ENCODE data around the gene GRIA1.

The GRIA1 gene

GRCh38 chr5:153749960-153750359, 259.5 kb downstream of the GRIA1 start:
- H3K79me1 ChIP-seq (ENCODE audit: low read length): no peaks in the 10 kb centered on the region
- H3K27ac ChIP-seq (ENCODE audit: low read depth, low read length): no peak overlapping the region
- no peak overlapping the region for H3K18ac ChIP-seq (ENCODE audit: low read length)
- no peak overlapping the region for H2BK12ac ChIP-seq (ENCODE audit: low read length)
- H3K9me3 ChIP-seq (ENCODE audit: insufficient read depth, low read depth, low read length): no peaks in the 10 kb centered on the region
- H4K91ac ChIP-seq (ENCODE audit: low read depth, low read length): no peak overlapping the region
- no peak overlapping the region for H3K23ac ChIP-seq (ENCODE audit: low read length)
- DNase-seq: no peak
- H2AFZ ChIP-seq (ENCODE audit: insufficient read depth, low read length, poor library complexity): no peak overlapping the region
- no peak overlapping the region for H2BK120ac ChIP-seq (ENCODE audit: insufficient read depth, low read length, poor library complexity)
- H3K14ac ChIP-seq (ENCODE audit: low read length): no peak overlapping the region
- no peak overlapping the region for H3K4me2 ChIP-seq (ENCODE audit: low read length)
- no peaks in the 10 kb centered on the region for H3K4me1 ChIP-seq (ENCODE audit: control insufficient read depth in 1 of 2, insufficient read depth in 2 of 2, low read length in 2 of 2)
- H3K4ac ChIP-seq (ENCODE audit: low read depth, low read length): no peak overlapping the region
- no peak overlapping the region for H4K12ac ChIP-seq (ENCODE audit: low read depth, low read length)
- H3K36me3 ChIP-seq (ENCODE audit: control insufficient read depth in 1 of 2, insufficient read depth in 2 of 2, low read length in 2 of 2): no peaks in the 10 kb centered on the region
- no peaks in the 10 kb centered on the region for H3K27me3 ChIP-seq (ENCODE audit: insufficient read depth, low read length)
- H2BK5ac ChIP-seq (ENCODE audit: low read depth, low read length, poor library complexity): no peak overlapping the region
- no peak overlapping the region for H4K8ac ChIP-seq (ENCODE audit: low read depth, low read length)
- no peaks in the 10 kb centered on the region for H3K79me2 ChIP-seq (ENCODE audit: control insufficient read depth, insufficient read depth, low read length, poor library complexity)
- no CpG with 5 or more reads among the region's 4 CpGs for WGBS (ENCODE audit: extremely low coverage, insufficient coverage, insufficient read length)
- H3K9ac ChIP-seq (ENCODE audit: low read length): no peak overlapping the region
- no peak overlapping the region for H3K4me3 ChIP-seq (ENCODE audit: low read depth, low read length)
- no peak overlapping the region for H2AK5ac ChIP-seq (ENCODE audit: low read length)

DNA sequence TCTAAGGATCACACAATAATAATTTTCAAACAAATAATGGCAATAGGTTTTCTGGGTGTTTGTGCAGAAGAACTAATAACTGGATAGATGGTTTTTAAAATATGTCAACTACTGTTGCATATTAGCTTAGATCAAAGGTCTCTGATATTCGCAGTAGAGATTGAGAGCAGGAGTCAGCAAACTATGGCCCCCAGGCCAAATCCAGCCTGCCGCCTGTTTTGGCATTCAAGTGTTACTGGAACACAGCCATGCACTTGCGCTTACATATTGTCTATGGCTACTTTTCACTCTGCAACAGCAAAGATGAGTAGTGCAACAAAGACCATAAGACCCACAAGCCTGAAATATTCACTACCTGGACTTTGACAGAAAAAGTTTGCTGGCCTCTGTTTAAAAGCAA, 260.8 kb downstream of the GRIA1 start:
- no peak overlapping the region for H2BK5ac ChIP-seq (ENCODE audit: low read depth, low read length, poor library complexity)
- H3K4me1 ChIP-seq (ENCODE audit: control insufficient read depth in 1 of 2, insufficient read depth in 2 of 2, low read length in 2 of 2): no peaks in the 10 kb centered on the region
- H3K14ac ChIP-seq (ENCODE audit: low read length): no peak overlapping the region
- no peak overlapping the region for H2AK5ac ChIP-seq (ENCODE audit: low read length)
- no peak overlapping the region for H2AFZ ChIP-seq (ENCODE audit: insufficient read depth, low read length, poor library complexity)
- H3K27me3 ChIP-seq (ENCODE audit: insufficient read depth, low read length): no peaks in the 10 kb centered on the region
- H3K4me2 ChIP-seq (ENCODE audit: low read length): no peak overlapping the region
- H3K9ac ChIP-seq (ENCODE audit: low read length): no peak overlapping the region
- H2BK12ac ChIP-seq (ENCODE audit: low read length): no peak overlapping the region
- H3K9me3 ChIP-seq (ENCODE audit: insufficient read depth, low read depth, low read length): no peaks in the 10 kb centered on the region
- no peak overlapping the region for H4K12ac ChIP-seq (ENCODE audit: low read depth, low read length)
- no peak overlapping the region for H3K4me3 ChIP-seq (ENCODE audit: low read depth, low read length)
- H2BK120ac ChIP-seq (ENCODE audit: insufficient read depth, low read length, poor library complexity): no peak overlapping the region
- no peak overlapping the region for H3K23ac ChIP-seq (ENCODE audit: low read length)
- DNase-seq: peak in 1 of 2 donors; percentile 22
- H3K4ac ChIP-seq (ENCODE audit: low read depth, low read length): no peak overlapping the region
- no peak overlapping the region for H4K91ac ChIP-seq (ENCODE audit: low read depth, low read length)
- no peaks in the 10 kb centered on the region for H3K79me1 ChIP-seq (ENCODE audit: low read length)
- H3K36me3 ChIP-seq (ENCODE audit: control insufficient read depth in 1 of 2, insufficient read depth in 2 of 2, low read length in 2 of 2): no peaks in the 10 kb centered on the region
- no peaks in the 10 kb centered on the region for H3K79me2 ChIP-seq (ENCODE audit: control insufficient read depth, insufficient read depth, low read length, poor library complexity)
- no peak overlapping the region for H4K8ac ChIP-seq (ENCODE audit: low read depth, low read length)
- no CpG with 5 or more reads among the region's 3 CpGs for WGBS (ENCODE audit: extremely low coverage, insufficient coverage, insufficient read length)
- no peak overlapping the region for H3K27ac ChIP-seq (ENCODE audit: low read depth, low read length)
- no peak overlapping the region for H3K18ac ChIP-seq (ENCODE audit: low read length)

- no peak overlapping the region for H2BK12ac ChIP-seq (ENCODE audit: low read length)
- H3K14ac ChIP-seq (ENCODE audit: low read length): no peak overlapping the region
- H2BK5ac ChIP-seq (ENCODE audit: low read depth, low read length, poor library complexity): no peak overlapping the region
- H4K8ac ChIP-seq (ENCODE audit: low read depth, low read length): no peak overlapping the region
- H3K18ac ChIP-seq (ENCODE audit: low read length): no peak overlapping the region
- no peak overlapping the region for H3K4me3 ChIP-seq (ENCODE audit: low read depth, low read length)
- no peak overlapping the region for H2AK5ac ChIP-seq (ENCODE audit: low read length)
- H3K4ac ChIP-seq (ENCODE audit: low read depth, low read length): no peak overlapping the region
- H3K79me1 ChIP-seq (ENCODE audit: low read length): no peaks in the 10 kb centered on the region
- H4K12ac ChIP-seq (ENCODE audit: low read depth, low read length): no peak overlapping the region
- H3K27me3 ChIP-seq (ENCODE audit: insufficient read depth, low read length): no peaks in the 10 kb centered on the region
- H3K23ac ChIP-seq (ENCODE audit: low read length): no peak overlapping the region
- no peak overlapping the region for H3K4me2 ChIP-seq (ENCODE audit: low read length)
- no peak for DNase-seq
- no peaks in the 10 kb centered on the region for H3K36me3 ChIP-seq (ENCODE audit: control insufficient read depth in 1 of 2, insufficient read depth in 2 of 2, low read length in 2 of 2)
- H3K4me1 ChIP-seq (ENCODE audit: control insufficient read depth in 1 of 2, insufficient read depth in 2 of 2, low read length in 2 of 2): no peaks in the 10 kb centered on the region
- no peaks in the 10 kb centered on the region for H3K79me2 ChIP-seq (ENCODE audit: control insufficient read depth, insufficient read depth, low read length, poor library complexity)
- H3K27ac ChIP-seq (ENCODE audit: low read depth, low read length): no peak overlapping the region
- H3K9ac ChIP-seq (ENCODE audit: low read length): no peak overlapping the region
- no peak overlapping the region for H2AFZ ChIP-seq (ENCODE audit: insufficient read depth, low read length, poor library complexity)
- H3K9me3 ChIP-seq (ENCODE audit: insufficient read depth, low read depth, low read length): no peaks in the 10 kb centered on the region
- H4K91ac ChIP-seq (ENCODE audit: low read depth, low read length): no peak overlapping the region
- no peak overlapping the region for H2BK120ac ChIP-seq (ENCODE audit: insufficient read depth, low read length, poor library complexity)
These were observed 262.4 kb downstream of the GRIA1 start for GRCh38 chr5:153752890-153753289.

DNA sequence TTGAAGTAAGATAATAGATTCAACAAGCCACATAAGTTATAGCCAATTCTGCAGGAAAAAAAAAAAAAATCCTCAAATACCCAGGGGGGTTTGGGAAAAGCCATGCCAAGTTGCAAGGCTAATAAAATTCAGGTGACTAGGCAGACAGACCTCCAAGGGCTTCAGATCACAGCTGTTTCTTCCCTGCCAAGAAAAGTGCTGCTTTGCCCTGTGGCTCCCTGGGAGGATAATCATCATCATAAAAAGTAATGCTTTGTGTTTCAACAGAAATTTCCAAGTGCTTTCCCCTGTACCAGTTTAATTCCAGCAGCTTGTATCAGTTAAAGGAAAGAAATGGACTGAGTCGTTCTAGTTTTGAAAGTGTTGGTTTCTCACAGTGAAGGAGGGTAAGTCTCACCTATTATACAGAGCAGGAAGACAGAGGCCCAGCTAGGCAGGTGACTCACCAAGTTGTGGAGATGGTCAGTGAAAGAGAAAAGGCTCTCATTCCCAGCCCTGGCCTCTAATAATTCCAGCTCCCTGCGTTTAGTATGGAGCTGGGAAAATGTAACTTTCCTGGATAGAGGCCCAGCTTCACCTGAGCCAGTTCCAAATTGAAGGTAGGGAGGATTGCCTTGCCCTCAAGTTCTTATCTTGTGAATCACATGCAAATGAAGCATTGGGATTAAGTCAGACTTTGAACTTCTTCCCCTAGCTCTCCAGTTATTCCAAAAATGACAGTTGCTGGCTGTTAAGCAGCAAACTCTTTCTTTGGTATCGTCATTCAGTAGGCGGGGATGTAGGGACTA, 263.4 kb downstream of the GRIA1 start:
- Histone ChIP-seq H4K91ac (ENCODE audit: low read depth, low read length) (no peak overlapping the region), H3K23ac (ENCODE audit: low read length) (no peak overlapping the region), H2BK12ac (ENCODE audit: low read length) (no peak overlapping the region), H3K4me2 (ENCODE audit: low read length) (no peak overlapping the region), H3K79me2 (ENCODE audit: control insufficient read depth, insufficient read depth, low read length, poor library complexity) (no peaks in the 10 kb centered on the region), H3K79me1 (ENCODE audit: low read length) (no peaks in the 10 kb centered on the region), H3K27me3 (ENCODE audit: insufficient read depth, low read length) (no peaks in the 10 kb centered on the region), H2BK5ac (ENCODE audit: low read depth, low read length, poor library complexity) (no peak overlapping the region), H3K36me3 (ENCODE audit: control insufficient read depth in 1 of 2, insufficient read depth in 2 of 2, low read length in 2 of 2) (no peaks in the 10 kb centered on the region), H3K9ac (ENCODE audit: low read length) (no peak overlapping the region), H2AK5ac (ENCODE audit: low read length) (no peak overlapping the region), H3K4me3 (ENCODE audit: low read depth, low read length) (no peak overlapping the region), H3K27ac (ENCODE audit: low read depth, low read length) (no peak overlapping the region), H3K4me1 (ENCODE audit: control insufficient read depth in 1 of 2, insufficient read depth in 2 of 2, low read length in 2 of 2) (no peaks in the 10 kb centered on the region), H2AFZ (ENCODE audit: insufficient read depth, low read length, poor library complexity) (no peak overlapping the region), H2BK120ac (ENCODE audit: insufficient read depth, low read length, poor library complexity) (no peak overlapping the region), H4K12ac (ENCODE audit: low read depth, low read length) (no peak overlapping the region), H4K8ac (ENCODE audit: low read depth, low read length) (no peak overlapping the region), H3K4ac (ENCODE audit: low read depth, low read length) (no peak overlapping the region), H3K18ac (ENCODE audit: low read length) (no peak overlapping the region), H3K9me3 (ENCODE audit: insufficient read depth, low read depth, low read length) (no peaks in the 10 kb centered on the region), H3K14ac (ENCODE audit: low read length) (no peak overlapping the region)
- peak in 1 of 2 donors; percentile 29 for DNase-seq
- no CpG with 5 or more reads among the region's 4 CpGs for WGBS (ENCODE audit: extremely low coverage, insufficient coverage, insufficient read length)
